ENCODE results near the gene ACOT2. TPM values are rescaled to one million over a fixed set of nuclear protein-coding genes. Genes with fewer than 3 reads are reported as not detected.

Gene ACOT2, protein sequence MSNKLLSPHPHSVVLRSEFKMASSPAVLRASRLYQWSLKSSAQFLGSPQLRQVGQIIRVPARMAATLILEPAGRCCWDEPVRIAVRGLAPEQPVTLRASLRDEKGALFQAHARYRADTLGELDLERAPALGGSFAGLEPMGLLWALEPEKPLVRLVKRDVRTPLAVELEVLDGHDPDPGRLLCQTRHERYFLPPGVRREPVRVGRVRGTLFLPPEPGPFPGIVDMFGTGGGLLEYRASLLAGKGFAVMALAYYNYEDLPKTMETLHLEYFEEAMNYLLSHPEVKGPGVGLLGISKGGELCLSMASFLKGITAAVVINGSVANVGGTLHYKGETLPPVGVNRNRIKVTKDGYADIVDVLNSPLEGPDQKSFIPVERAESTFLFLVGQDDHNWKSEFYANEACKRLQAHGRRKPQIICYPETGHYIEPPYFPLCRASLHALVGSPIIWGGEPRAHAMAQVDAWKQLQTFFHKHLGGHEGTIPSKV
- total RNA-seq, result 10 to 100 TPM; 11.9 to 12.0 TPM

DNA sequence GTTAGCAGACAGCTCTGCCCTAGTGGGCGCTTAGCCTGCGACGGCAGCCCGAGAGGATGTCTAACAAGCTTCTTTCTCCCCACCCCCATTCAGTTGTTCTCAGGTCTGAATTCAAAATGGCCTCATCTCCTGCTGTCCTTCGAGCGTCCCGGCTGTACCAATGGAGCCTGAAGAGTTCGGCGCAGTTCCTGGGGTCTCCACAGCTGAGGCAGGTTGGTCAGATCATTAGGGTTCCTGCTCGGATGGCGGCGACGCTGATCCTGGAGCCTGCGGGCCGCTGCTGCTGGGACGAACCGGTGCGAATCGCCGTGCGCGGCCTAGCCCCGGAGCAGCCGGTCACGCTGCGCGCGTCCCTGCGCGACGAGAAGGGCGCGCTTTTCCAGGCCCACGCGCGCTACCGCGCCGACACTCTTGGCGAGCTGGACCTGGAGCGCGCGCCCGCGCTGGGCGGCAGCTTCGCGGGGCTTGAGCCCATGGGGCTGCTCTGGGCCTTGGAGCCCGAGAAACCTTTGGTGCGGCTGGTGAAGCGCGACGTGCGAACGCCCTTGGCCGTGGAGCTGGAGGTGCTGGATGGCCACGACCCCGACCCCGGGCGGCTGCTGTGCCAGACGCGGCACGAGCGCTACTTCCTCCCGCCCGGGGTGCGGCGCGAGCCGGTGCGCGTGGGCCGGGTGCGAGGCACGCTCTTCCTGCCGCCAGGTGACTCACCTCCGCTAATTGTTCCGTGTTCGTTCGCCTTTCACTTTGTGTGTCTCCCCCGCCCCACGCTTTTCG, at the start of gene ACOT2:
TSS of gene ACOT2 (plus strand) at position 29 of the 774 bp plus-strand sequence. CDS start at position 57, 28 bp downstream.

DNA sequence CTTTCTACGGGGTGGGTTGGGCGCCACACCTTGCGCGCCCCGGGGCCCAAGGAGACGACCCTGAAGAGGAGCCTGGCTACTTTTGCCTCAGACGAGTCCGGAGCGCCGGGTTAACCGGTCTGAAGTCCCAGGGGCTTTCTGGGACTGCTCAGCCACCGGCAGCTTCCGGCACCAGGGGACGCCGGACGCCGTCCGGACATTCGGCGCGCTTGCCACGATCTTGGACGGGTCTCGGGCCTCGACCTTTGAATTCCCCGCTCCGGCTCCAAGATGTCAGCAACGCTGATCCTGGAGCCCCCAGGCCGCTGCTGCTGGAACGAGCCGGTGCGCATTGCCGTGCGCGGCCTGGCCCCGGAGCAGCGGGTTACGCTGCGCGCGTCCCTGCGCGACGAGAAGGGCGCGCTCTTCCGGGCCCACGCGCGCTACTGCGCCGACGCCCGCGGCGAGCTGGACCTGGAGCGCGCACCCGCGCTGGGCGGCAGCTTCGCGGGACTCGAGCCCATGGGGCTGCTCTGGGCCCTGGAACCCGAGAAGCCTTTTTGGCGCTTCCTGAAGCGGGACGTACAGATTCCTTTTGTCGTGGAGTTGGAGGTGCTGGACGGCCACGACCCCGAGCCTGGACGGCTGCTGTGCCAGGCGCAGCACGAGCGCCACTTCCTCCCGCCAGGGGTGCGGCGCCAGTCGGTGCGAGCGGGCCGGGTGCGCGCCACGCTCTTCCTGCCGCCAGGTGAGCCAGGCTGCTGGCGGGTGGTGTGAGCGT, 22.9 kb downstream of the ACOT2 start, which contains the start of gene ACOT4:
TSS of gene ACOT4 (plus strand) at position 184 of the 760 bp plus-strand sequence. CDS start at position 271, 87 bp downstream.

DNA sequence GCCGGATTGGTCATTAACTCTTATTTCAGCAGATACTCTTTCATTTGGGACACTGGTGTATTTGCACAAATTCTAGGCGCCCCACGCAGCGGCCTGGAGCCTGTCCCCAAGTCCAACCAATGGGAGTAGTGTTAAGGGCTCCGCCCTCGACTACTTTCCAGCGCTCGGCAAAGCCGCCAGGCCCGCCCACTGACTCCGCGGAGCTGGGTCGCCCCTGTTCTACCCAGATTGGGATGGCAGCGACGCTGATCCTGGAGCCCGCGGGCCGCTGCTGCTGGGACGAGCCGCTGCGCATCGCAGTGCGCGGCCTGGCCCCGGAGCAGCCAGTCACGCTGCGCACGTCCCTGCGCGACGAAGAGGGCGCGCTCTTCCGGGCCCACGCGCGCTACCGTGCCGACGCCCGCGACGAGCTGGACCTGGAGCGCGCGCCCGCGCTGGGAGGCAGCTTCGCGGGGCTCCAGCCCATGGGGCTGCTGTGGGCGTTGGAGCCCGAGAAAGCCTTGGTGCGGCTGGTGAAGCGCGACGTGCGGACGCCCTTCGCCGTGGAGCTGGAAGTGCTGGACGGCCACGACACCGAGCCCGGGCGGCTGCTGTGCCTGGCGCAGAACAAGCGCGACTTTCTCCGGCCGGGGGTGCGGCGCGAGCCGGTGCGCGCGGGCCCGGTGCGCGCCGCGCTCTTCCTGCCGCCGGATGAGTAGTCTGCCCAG, 43.5 kb downstream of the ACOT2 start, which contains the start of gene ACOT6:
TSS of gene ACOT6 (plus strand) at position 179 of the 707 bp plus-strand sequence. CDS start at position 234, 55 bp downstream.

Other genes starting within 250 kb of the ACOT2 start
- 10 to 100 TPM; 47.7 to 47.8 TPM for gene NUMB, start 110.7 kb upstream of the ACOT2 start, total RNA-seq
- 10 to 100 TPM; 20.4 to 20.8 TPM for gene RIOX1, start 78.3 kb upstream of the ACOT2 start, total RNA-seq
- gene ACOT1, start 32.1 kb upstream of the ACOT2 start, total RNA-seq, result 1 to 10 TPM; 2.8 to 3.5 TPM
- gene HEATR4, start 10.3 kb upstream of the ACOT2 start, total RNA-seq, result under 1 TPM in 1 of 2 experiments, not detected in 1; 0.05 TPM
- gene ACOT4, start 22.7 kb downstream of the ACOT2 start, total RNA-seq, result 1 to 10 TPM in 1 of 2 experiments, under 1 TPM in 1; 0.86 to 1.1 TPM
- not detected for gene ACOT6, start 43.3 kb downstream of the ACOT2 start, total RNA-seq
- gene DNAL1, start 75.8 kb downstream of the ACOT2 start, total RNA-seq, result 1 to 10 TPM; 4.3 TPM
- gene PNMA1, start 145.2 kb downstream of the ACOT2 start, total RNA-seq, result 10 to 100 TPM; 19.9 to 20.5 TPM

Measured in activated naive CD4-positive, alpha-beta T cell treated with anti-CD3 and anti-CD28 coated beads, Interleukin-2, amount 10 ng/mL, durations not matched to agents 5 hours and 36 hours (primary cell).